HepG2 (cell line): Measurements from ENCODE around the gene ADAMTS4. TPM values are rescaled to one million over a fixed set of nuclear protein-coding genes. Genes with fewer than 3 reads are reported as not detected.

Experiments
- DRAP1 ChIP-seq: IDR thresholded peaks from 2 replicates; pipeline ENCODE4 v1.6.1; 2016; ENCODE audit warnings: missing genetic modification reagents, missing compliant biosample characterization
- E2F1 ChIP-seq: sonication (generic); formaldehyde crosslinking; IDR thresholded peaks from 2 replicates; pipeline ENCODE4 v1.5.0; 2020; ENCODE audit warnings: missing genetic modification reagents
- FOXK1 ChIP-seq: sonication (generic); formaldehyde crosslinking; IDR thresholded peaks from 2 replicates; pipeline ENCODE4 v1.4.0; 2020; ENCODE audit warnings: low read depth, missing genetic modification reagents, borderline replicate concordance
- TGIF2 ChIP-seq: IDR thresholded peaks from 2 replicates; pipeline ENCODE4 v1.6.1; 2016; ENCODE audit warnings: control low read depth, missing compliant biosample characterization
- XRCC5 ChIP-seq: fragments of 200-400 bp; formaldehyde crosslinking; optimal IDR thresholded peaks from 2 replicates; pipeline ENCODE3; 2017; ENCODE audit warnings: mild to moderate bottlenecking, low read length
- polyA plus RNA-seq, 8 experiments: library from polyadenylated mRNA; depleted of rRNA in 3 of 8; stranded (reverse) in 7 of 8; unstranded in 1 of 8; fragments of >200 nt; fragmentation: Illumina TruSeq in 4 of 8; extraction: Trizol in 4 of 8; gene quantifications; 2 replicates each; pipeline versions ENCODE4 v1.2.1 to v1.2.3, GENCODE V29; 2011 to 2016; ENCODE audit warnings: low read depth in 4 of 8, missing spikeins in 1 of 8, mixed read lengths in 1 of 8; ENCODE audit not compliant: insufficient read depth in 1 of 8
- total RNA-seq, 5 experiments: library from RNA; depleted of rRNA; stranded (reverse); fragments of >200 nt; fragmentation: Illumina TruSeq; extraction: Trizol; gene quantifications; 2 replicates each; pipeline ENCODE4 v1.2.3, GENCODE V29; 2016; ENCODE audit warnings: low read depth in 1 of 5
- TF ChIP-seq, protein P1 (sequence below): sonication (generic); formaldehyde crosslinking; IDR thresholded peaks from 2 replicates; pipeline ENCODE4 v1.5.0; 2020; ENCODE audit warnings: mild to moderate bottlenecking, missing genetic modification reagents, borderline replicate concordance

ADAMTS4 gene
- total and polyA plus RNA-seq, 2 of the 13 experiments (the other 11 are each of a cell fraction or from before 2014, with no cell fraction given): 0.51 to 1.7 TPM

GRCh38 chr1:161190962-161191521 lies 7.8 kb downstream of the ADAMTS4 start (continued):
- TF ChIP-seq, protein P1, sequence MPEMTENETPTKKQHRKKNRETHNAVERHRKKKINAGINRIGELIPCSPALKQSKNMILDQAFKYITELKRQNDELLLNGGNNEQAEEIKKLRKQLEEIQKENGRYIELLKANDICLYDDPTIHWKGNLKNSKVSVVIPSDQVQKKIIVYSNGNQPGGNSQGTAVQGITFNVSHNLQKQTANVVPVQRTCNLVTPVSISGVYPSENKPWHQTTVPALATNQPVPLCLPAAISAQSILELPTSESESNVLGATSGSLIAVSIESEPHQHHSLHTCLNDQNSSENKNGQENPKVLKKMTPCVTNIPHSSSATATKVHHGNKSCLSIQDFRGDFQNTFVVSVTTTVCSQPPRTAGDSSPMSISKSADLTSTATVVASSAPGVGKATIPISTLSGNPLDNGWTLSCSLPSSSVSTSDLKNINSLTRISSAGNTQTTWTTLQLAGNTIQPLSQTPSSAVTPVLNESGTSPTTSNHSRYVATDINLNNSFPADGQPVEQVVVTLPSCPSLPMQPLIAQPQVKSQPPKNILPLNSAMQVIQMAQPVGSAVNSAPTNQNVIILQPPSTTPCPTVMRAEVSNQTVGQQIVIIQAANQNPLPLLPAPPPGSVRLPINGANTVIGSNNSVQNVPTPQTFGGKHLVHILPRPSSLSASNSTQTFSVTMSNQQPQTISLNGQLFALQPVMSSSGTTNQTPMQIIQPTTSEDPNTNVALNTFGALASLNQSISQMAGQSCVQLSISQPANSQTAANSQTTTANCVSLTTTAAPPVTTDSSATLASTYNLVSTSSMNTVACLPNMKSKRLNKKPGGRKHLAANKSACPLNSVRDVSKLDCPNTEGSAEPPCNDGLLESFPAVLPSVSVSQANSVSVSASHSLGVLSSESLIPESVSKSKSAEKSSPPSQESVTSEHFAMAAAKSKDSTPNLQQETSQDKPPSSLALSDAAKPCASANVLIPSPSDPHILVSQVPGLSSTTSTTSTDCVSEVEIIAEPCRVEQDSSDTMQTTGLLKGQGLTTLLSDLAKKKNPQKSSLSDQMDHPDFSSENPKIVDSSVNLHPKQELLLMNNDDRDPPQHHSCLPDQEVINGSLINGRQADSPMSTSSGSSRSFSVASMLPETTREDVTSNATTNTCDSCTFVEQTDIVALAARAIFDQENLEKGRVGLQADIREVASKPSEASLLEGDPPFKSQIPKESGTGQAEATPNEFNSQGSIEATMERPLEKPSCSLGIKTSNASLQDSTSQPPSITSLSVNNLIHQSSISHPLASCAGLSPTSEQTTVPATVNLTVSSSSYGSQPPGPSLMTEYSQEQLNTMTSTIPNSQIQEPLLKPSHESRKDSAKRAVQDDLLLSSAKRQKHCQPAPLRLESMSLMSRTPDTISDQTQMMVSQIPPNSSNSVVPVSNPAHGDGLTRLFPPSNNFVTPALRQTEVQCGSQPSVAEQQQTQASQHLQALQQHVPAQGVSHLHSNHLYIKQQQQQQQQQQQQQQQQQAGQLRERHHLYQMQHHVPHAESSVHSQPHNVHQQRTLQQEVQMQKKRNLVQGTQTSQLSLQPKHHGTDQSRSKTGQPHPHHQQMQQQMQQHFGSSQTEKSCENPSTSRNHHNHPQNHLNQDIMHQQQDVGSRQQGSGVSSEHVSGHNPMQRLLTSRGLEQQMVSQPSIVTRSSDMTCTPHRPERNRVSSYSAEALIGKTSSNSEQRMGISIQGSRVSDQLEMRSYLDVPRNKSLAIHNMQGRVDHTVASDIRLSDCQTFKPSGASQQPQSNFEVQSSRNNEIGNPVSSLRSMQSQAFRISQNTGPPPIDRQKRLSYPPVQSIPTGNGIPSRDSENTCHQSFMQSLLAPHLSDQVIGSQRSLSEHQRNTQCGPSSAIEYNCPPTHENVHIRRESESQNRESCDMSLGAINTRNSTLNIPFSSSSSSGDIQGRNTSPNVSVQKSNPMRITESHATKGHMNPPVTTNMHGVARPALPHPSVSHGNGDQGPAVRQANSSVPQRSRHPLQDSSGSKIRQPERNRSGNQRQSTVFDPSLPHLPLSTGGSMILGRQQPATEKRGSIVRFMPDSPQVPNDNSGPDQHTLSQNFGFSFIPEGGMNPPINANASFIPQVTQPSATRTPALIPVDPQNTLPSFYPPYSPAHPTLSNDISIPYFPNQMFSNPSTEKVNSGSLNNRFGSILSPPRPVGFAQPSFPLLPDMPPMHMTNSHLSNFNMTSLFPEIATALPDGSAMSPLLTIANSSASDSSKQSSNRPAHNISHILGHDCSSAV (CRISPR knock-in tag): no peak
- TF ChIP-seq XRCC5 (no peak), E2F1 (CRISPR knock-in tag) (no peak), TGIF2 (no peak), FOXK1 (CRISPR knock-in tag) (no peak), DRAP1 (CRISPR knock-in tag) (no peak)
